A549 treated with GW870086 at 1 μM for 4 hours (cell line): Measurements from ENCODE around the gene LRRC73. TPM values are rescaled to one million over a fixed set of nuclear protein-coding genes. Genes with fewer than 3 reads are reported as not detected.

Source experiments
- total RNA-seq: library from RNA; stranded (reverse); fragments of 200-300 nt; extraction: Qiagen RNA extraction; gene quantifications from 5 replicates; pipeline ENCODE4 v1.2.3, GENCODE V29; 2022; ENCODE audit warnings: low read depth

Gene LRRC73
- total RNA-seq, result 0.88 to 1.2 TPM (median 1.2 TPM) in 5 replicates

DNA sequence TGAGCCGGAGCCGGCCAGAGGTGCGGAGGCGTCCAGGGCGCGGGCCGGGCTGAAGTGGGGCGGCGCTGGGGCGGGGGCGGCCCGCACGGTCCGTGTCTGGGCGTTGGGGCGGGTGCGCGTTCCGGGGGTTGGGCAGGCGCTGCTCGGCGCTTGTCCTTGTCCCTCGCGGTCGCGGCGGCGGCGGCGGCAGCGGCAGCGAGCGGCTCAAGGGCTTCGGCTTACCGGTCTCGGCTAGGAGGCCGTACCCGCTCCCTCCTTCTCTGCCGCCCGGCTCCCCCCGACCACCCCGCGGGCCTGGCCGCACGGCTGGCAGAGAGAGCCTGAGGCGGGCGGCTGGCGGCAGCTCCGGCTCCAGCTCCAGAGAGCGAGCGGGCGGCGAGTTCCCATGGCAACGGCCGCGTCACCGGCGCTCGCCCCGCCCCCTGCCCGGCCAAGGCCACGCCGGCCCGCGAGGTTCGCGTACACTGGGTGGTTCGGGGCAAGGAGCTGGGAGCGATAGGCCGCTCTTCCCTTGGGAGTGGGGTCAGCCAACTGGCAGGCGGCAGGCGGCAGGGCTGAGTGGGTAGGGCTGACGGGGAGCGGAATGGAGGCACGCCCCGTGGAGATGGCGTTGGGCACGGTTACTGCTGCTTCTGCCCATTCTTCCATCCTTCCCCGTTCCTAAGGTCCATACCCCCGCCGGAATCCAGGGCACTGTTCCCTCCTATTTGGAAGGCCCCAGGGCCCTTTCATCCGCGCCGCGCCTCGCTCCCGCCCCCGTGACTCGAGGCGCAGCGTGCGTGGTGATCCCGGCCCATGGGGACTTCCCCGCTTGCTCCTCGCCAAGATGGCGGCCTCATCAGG lies at the start of gene LRRC73:
TSS of gene LRRC73 (minus strand) at position 363 of the 843 bp plus-strand sequence. CDS start 561 bp downstream, outside the sequence.

DNA sequence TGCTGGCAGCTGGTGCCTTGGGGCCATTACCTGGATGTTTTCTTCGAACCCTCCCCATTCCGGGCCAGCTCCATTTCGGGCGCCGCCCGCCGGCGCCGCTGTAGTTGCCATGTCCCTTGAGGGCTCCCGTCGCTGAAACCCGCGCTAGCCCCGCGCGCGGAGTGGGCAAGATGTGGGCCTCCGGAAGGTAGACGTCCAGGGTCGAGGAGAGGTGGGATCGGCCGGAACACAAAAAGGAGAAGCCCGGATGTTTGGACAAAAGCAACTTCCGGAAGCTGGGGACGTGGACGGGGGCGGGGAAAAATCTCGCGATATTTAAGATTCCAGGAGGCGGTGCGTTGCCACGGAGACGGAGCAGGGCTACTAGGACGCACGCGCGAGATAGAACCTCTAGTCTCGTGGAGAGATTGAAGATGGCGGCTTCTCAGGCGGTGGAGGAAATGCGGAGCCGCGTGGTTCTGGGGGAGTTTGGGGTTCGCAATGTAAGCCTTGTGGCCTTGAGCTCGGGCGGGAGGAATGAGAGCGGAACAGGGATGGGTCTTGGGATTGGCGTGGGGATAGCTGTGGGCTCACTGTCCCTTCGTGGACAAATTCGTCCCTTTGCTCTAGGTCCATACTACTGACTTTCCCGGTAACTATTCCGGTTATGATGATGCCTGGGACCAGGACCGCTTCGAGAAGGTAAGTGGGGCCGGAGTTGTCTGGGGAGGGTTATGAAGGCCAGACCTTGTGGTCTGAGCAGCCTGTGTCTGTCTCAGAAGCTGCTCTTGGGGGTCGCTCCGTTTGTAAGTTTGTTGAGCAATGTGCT lies 6.8 kb upstream of the LRRC73 start, which contains the start of the genes POLR1C and YIPF3:
TSS of gene POLR1C (plus strand) at position 393 of the 808 bp plus-strand sequence. CDS start at position 414, 21 bp downstream.
TSS of gene YIPF3 (minus strand) at position 230 of the 808 bp plus-strand sequence. CDS start at position 111, 119 bp downstream.

DNA sequence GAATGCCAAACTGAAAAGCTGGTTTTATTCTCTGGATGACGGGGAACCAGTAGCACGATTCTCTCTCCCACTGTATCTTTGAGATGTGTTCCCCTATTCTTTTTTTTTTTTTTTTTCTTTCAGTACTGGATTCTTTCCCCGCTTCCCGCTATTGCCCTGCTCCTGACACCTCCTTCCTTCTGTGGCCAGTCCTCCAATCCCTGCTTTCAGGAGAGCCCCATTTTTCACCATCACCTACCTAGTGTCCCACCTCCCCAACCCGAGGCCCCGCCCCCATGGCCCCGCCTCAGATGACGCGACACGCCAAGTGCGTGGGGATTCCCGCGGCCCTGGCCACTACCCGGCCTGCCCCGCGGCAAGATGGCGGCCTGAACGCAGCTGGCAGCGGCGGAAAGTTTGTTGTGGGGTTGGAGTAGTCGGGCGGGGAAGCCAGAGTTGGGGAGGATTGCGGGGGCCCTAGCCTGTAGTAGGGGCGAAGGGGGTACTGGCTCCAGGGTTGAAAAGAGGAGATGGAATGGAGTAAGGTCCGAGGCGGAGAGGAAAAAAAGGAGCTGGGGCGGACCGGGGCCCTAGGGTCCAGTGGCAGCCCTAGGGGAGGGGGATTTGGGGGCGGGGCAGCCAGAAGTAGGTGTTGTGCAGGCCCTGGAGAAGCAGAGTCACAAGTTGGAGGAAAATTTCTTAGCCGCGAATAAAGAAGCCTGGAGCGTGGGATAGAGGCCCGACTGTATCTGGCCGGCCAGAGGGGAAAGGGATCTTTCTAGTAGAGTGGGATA lies 32.7 kb downstream of the LRRC73 start, which contains the start of gene TJAP1:
TSS of gene TJAP1 (plus strand) at position 336 of the 773 bp plus-strand sequence. CDS start 21,432 bp downstream, outside the sequence.

Other genes starting within 250 kb of the LRRC73 start
- gene SLC22A7, start 212.1 kb downstream of the LRRC73 start, total RNA-seq, result not detected in 5 replicates
- gene CRIP3, start 201.5 kb downstream of the LRRC73 start, total RNA-seq, result 0.37 to 1.0 TPM (median 0.53 TPM) in 5 replicates
- gene ZNF318, start 140.7 kb downstream of the LRRC73 start, total RNA-seq, result 3.8 to 5.3 TPM (median 5.1 TPM) in 5 replicates
- gene ABCC10, start 82.8 kb downstream of the LRRC73 start, total RNA-seq, result 6.2 to 11.6 TPM (median 10.6 TPM) in 5 replicates
- 5.1 to 7.8 TPM (median 6.8 TPM) in 5 replicates for gene DLK2, start 54.8 kb downstream of the LRRC73 start, total RNA-seq
- 14.8 to 20.2 TPM (median 18.9 TPM) in 5 replicates for gene TJAP1, start 32.8 kb downstream of the LRRC73 start, total RNA-seq
- 63.8 to 71.0 TPM (median 66.7 TPM) in 5 replicates for gene YIPF3, start 6.6 kb upstream of the LRRC73 start, total RNA-seq
- gene POLR1C, start 6.7 kb upstream of the LRRC73 start, total RNA-seq, result 46.7 to 56.2 TPM (median 47.8 TPM) in 5 replicates
- 24.7 to 28.9 TPM (median 28.4 TPM) in 5 replicates for gene XPO5, start 65.7 kb upstream of the LRRC73 start, total RNA-seq
- gene POLH, start 65.8 kb upstream of the LRRC73 start, total RNA-seq, result 8.2 to 11.6 TPM (median 8.6 TPM) in 5 replicates
- 13.4 to 21.4 TPM (median 20.1 TPM) in 5 replicates for gene GTPBP2, start 118.9 kb upstream of the LRRC73 start, total RNA-seq
- gene MAD2L1BP, start 125.5 kb upstream of the LRRC73 start, total RNA-seq, result 33.7 to 39.2 TPM (median 36.1 TPM) in 5 replicates
- gene RSPH9, start 134.7 kb upstream of the LRRC73 start, total RNA-seq, result 0.08 to 0.29 TPM (median 0.24 TPM) in 5 replicates
- gene MRPS18A, start 177.4 kb upstream of the LRRC73 start, total RNA-seq, result 46.0 to 53.8 TPM (median 49.9 TPM) in 5 replicates